HG02571 (cell line): Measurements from ENCODE around the gene GOLGA8B.
"Not testable (repeated sequence)": the region's sequence is repeated elsewhere in the genome, so short reads cannot be mapped to it uniquely, and the experiment has no call there.

Experiments
- ATAC-seq: cut with Tn5 transposase; IDR thresholded peaks from one replicate; pipeline ENCODE4 v1.9.1; 2021; ENCODE audit warnings: mild to moderate bottlenecking, moderate library complexity; ENCODE audit not compliant: unreplicated experiment

The GOLGA8B gene

DNA sequence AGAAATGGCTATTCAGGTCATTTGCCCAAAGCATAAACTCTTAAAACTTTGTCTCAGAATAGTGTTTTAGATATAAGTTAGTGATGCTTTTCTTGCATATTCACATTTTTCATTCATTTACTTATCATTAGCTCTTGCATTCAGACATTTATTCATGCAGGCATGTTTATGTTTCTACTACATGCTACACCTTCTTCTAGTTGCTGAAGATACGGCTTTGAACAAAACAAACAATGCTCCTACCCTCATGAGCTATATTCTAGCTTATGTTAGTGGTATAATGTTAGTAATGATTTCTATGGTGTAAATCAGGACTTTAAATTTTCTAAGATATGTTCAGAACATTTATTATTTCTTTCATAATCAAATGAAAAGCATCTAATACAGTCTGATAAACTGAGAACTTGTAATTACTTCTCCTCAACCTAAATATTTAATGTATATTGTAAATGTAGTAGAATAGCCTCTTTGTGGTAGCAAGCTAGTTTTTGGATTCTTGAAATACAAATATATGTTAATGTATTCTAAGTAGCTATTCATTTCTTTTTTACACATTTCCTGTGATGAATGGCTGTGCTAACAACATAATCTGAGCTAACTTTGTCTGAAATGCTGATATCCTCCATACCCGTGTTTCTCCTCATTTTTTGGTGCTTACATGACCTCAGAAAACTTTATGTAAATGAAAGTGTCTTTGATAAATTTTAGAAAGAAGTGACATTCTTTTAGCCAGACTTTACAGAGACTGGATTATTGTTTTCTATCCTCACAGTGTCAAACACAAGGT is 15.5 kb upstream of the GOLGA8B start:
- ATAC-seq = no peak

DNA sequence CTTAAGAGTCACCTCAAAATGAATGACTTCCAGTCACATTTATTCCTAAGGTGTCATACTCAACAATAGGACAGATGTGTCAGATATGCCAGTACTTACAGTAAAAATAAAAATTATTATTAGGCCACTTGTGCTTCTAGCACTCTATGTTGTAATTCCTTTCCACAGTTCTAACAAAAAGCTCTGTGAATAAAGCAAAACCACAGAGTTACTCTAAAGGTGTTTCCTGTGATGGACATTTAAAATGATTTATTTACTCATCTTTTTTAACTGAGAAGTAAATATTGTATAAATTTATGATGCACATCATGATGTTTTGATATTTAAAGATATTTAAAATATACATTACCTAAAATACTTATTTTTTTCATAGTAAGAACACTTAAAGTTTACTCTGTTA is 13.9 kb upstream of the GOLGA8B start:
- ATAC-seq = no peak

DNA sequence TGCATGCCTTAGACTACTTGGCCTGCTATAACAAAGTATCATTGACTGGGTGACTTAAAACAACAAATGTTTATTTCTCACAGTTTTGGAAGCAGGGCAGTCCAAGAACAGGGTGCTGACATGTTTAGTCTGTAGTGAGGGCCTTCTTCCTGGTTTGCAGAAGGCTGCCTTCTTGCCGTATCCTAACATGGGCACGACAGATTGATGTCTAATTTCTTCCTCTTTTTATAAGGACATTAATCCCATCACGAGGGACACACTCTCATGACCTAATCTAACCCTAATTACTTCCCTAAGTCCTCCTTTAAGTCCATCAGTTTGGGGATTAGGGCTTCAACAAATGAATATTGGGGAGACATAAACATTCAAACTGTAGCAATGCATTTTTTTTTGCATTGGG is 10.9 kb upstream of the GOLGA8B start:
- ATAC-seq = no peak

GRCh38 chr15:34591306-34591705 is 7.9 kb upstream of the GOLGA8B start:
- ATAC-seq = no peak

GRCh38 chr15:34588046-34588674 is 4.7 kb upstream of the GOLGA8B start:
- peak; percentile 45 for ATAC-seq

DNA sequence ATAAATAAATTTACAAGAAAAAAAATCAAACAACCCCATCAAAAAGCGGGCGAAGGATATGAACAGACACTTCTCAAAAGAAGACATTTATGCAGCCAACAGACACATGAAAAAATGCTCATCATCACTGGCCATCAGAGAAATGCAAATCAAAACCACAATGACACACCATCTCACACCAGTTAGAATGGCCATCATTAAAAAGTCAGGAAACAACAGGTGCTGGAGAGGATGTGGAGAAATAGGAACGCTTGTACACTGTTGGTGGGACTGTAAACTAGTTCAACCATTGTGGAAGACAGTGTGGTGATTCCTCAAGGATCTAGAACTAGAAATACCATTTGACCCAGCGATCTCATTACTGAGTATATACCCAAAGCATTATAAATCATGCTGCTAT is 2.5 kb upstream of the GOLGA8B start:
- not testable (repeated sequence) for ATAC-seq

GRCh38 chr15:34584996-34585395 is 1.5 kb upstream of the GOLGA8B start:
- no peak for ATAC-seq

GRCh38 chr15:34584330-34584668 is 848 bp upstream of the GOLGA8B start:
- no peak for ATAC-seq

GRCh38 chr15:34582461-34583371 is 735 bp downstream of the GOLGA8B start:
- peak; percentile 65 for ATAC-seq

- not testable (repeated sequence) for ATAC-seq
Measured at GRCh38 chr15:34581687-34582460, 1.6 kb downstream of the GOLGA8B start.

DNA sequence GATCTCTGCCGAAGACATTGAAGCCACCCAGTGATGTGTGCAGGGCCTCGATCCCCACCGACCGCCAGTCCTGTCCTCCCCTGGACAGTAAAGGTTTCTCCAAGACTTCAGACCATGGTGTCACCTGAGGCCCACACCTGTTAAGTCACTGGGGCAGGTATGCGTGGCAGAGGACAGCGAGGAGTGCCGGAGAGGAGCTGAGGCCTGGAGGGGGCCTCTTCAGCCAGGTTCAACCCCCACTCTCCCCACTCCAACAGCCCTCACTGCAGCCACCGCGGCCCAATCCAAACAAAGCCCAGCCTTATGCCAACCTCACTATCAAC is 2.4 kb downstream of the GOLGA8B start:
- no peak for ATAC-seq

DNA sequence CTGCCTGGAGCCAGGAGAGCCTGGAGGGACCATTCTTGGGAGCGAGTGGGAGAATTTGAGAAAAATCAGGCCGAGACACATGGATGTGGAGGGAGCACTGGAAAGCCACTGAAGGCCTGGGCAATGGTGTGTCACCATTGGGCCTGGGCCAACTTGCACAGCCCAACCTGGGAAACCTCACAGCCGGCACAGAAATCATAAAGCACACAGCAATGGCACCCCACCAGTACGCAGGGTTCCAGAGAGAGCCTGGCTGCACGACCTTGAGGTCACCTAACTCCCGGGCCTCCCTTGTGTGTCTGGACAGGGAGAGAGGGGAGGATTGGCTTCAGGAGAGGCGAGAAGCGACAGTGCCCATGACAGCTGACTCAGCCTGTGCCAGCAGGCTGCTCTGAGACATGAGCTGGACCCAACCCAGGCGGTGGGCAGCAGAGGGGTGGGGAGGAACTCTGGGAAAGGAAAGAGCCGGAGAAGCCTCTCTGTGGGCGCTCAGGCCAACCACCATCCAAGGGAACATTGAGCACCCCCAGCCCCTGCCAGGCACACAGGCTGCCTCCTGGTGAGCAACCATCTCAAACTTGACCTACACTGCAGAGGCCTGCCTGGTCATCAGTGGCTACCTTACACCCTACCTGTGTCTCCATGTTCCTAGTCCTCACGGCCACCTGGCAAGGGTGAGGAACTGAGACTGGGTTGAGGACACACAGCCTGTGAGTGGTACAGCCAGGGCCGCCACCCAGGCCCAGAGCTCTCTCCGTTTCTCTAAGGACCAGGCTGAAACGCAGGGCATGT is 3.0 kb downstream of the GOLGA8B start:
- not testable (repeated sequence) for ATAC-seq

GRCh38 chr15:34578283-34578674 is 5.2 kb downstream of the GOLGA8B start:
- no peak for ATAC-seq

- not testable (repeated sequence) for ATAC-seq
Measured at GRCh38 chr15:34577658-34578282, 5.7 kb downstream of the GOLGA8B start.

DNA sequence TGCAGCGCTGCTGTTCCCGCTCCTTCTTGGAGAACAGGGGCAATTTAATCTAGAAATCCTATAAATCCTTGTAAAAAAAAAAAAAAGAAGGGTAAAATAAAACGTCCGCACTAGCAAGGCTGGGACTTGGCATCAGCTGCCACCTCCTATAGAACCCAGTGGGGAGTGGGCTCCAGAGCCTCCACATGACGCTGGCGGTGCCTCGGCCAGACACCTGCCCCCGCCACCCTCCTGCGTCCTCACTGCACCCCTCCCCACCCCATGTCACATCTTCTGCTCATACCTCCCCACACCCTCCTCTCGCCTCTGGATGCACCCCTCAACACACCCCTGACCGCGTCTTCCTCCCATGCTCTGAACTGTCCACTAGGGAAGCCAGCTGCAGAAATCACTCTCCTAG is 8.4 kb downstream of the GOLGA8B start:
- ATAC-seq = not testable (repeated sequence)

DNA sequence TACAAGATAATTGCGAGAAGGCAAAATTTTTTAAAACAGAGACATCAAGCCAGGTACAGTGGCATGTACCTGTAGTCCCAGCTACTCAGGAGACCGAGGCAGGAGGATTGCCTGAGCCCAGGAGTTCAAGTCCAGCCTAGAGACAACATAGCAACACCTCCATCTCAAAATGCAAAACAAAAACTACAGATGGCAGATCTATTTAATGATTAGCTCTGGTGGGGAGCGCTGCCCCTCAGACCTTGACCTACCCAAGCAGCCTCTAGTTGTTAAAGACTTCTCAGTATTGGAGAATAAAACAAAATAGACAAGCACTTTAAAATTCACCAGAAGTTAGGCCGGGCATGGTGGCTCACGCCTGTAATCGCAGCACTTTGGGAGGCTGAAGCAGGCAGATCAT is 10.5 kb downstream of the GOLGA8B start:
- not testable (repeated sequence) for ATAC-seq

- not testable (repeated sequence) for ATAC-seq
Measured at GRCh38 chr15:34572019-34572641, 11.3 kb downstream of the GOLGA8B start.

DNA sequence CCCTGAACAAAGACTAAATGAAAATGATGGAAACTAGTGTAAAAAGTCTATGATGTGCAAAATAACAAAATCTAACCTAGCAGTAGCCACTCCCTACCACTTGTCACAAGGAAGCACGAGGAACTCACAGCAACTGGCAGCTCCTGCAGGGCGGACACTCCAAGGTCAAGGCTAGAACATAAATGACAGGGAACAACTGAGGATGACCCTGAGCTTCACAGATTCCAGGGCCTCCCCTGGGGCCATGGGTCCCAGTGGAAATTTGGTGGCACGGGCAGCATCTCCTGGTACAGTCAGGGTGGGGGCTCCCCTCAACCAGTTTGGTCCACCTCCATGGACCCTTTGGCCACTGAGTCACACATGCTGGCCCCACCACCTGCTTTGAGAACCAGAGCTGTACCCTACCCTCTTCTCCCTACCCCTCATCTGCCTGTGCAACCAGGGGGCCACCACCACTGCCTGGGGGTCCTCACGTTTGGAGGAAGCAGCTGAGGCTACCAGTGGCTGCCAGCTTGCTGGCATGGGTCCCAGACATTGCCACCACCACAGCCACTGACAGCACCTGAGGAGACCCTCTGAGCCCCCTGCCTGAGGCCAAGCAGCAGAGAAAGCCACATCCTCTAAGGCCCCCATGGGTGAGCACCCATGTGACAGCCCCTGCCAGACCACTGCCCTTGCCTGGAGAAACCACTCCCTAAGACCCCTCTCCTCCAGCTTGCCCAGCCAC is 13.6 kb downstream of the GOLGA8B start:
- not testable (repeated sequence) for ATAC-seq

DNA sequence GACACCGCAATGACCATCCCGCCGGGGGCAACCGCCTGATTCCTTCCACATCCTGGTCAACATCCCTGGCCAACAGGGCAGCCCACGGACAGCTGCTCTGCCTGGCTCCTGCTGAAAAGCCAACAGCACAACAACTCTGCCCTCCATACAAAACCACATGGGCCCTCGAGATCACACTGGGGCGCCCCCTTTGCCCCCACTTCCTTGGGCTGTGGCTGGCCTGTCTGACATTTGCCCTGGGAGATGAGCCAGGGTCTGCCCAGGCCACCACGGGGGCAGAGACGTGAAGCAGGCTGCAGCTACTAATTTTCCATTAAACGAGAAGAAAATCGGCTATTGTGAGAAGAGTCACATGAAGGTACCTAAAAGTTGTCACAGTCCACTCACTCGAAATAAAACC is 16.3 kb downstream of the GOLGA8B start:
- not testable (repeated sequence) for ATAC-seq
